A549 (cell line): ENCODE measurements around the gene TIMM50. TPM values are rescaled to one million over a fixed set of nuclear protein-coding genes. Genes with fewer than 3 reads are reported as not detected.
A peak's percentile ranks its signal among the peaks of the same experiment; 100 is the strongest.

Experiments
- ATAC-seq, 2 experiments: fragments of 200-7000 bp in 1 of 2; fragments of >200 bp in 1 of 2; cut with Nextera tagmentation in 1 of 2; cut with Tn5 transposase in 1 of 2; 3 replicates each; pipeline versions ENCODE4 v1.8.0 to v1.9.1; 2018 to 2020; ENCODE audit warnings: mild to moderate bottlenecking in 1 of 2, moderate library complexity in 1 of 2
- CTCF ChIA-PET: fragments of 300-600 bp; sonication (Branson Sonifier 250); formaldehyde crosslinking; extraction: SDS; loops from one replicate; lab custom pipeline; 2021; ENCODE audit warnings: antibody characterized with exemption, inconsistent platforms; lab: Yijun Ruan, JAX
- POLR2A ChIA-PET: fragments of 350-600 bp; formaldehyde crosslinking; extraction: SDS; loops from one replicate; lab custom pipeline; 2021; ENCODE audit warnings: antibody characterized with exemption, inconsistent platforms; lab: Yijun Ruan, JAX
- DNase-seq, 2 experiments: peaks; one replicate each; pipeline versions ENCODE4 v3.0.0 to v3.0.0-alpha.2; 2011 to 2016; ENCODE audit warnings: low read depth in 1 of 2, low spot score in 1 of 2
- FAIRE-seq: peaks from 2 replicates; lab custom pipeline; 2011; peaks lifted over from hg19 to GRCh38; lab: Jason Lieb, UNC
- H3K27ac ChIP-seq, 2 experiments: fragments of >200 bp; sonication (Bioruptor Twin); formaldehyde crosslinking; 3 replicates each; pipeline ENCODE4 v1.5.1; 2016 to 2017
- H3K4me1 ChIP-seq: fragments of >200 bp; sonication (Bioruptor Twin); formaldehyde crosslinking; 3 replicates; pipeline ENCODE4 v1.6.1; 2016
- H3K4me2 ChIP-seq: fragments of >200 bp; sonication (Bioruptor Twin); formaldehyde crosslinking; 3 replicates; pipeline ENCODE4 v1.6.1; 2016
- H3K4me3 ChIP-seq: fragments of >200 bp; sonication (Bioruptor Twin); formaldehyde crosslinking; 3 replicates; pipeline ENCODE4 v1.5.1; 2016
- H3K9me3 ChIP-seq: fragments of >200 bp; sonication (Bioruptor Twin); formaldehyde crosslinking; 3 replicates; pipeline ENCODE4 v1.6.1; 2016
- CBX2 ChIP-seq: fragments of 200-600 bp; sonication (generic); IDR thresholded peaks from 2 replicates; pipeline ENCODE4 v1.6.1; 2016; ENCODE audit warnings: low read depth, mild to moderate bottlenecking, borderline replicate concordance
- CBX8 ChIP-seq: fragments of 200-600 bp; sonication (generic); IDR thresholded peaks from 2 replicates; pipeline ENCODE4 v1.6.1; 2016
- CHD2 ChIP-seq: fragments of 150-350 bp; IDR thresholded peaks from 2 replicates; pipeline ENCODE4 v1.6.1; 2014; ENCODE audit warnings: low read length; ENCODE audit not compliant: partially characterized antibody
- EHMT2 ChIP-seq: fragments of 200-600 bp; sonication (generic); IDR thresholded peaks from 2 replicates; pipeline ENCODE4 v1.6.1; 2016; ENCODE audit warnings: antibody characterized with exemption, low read depth, mild to moderate bottlenecking, moderate library complexity
- FOXS1 ChIP-seq: fragments of 250-450 bp; sonication (Bioruptor Pico); IDR thresholded peaks from 2 replicates; pipeline ENCODE4 v1.5.0; 2020; ENCODE audit warnings: mild to moderate bottlenecking, moderate library complexity
- GATA3 ChIP-seq: IDR thresholded peaks from 2 replicates; pipeline ENCODE4 v1.6.1; 2012; ENCODE audit warnings: borderline replicate concordance
- HOXB5 ChIP-seq: fragments of 250-450 bp; sonication (Bioruptor Pico); IDR thresholded peaks from 2 replicates; pipeline ENCODE4 v1.5.0; 2020; ENCODE audit warnings: mild to moderate bottlenecking, moderate library complexity
- JUN ChIP-seq, 2 experiments: fragments of >200 bp; sonication (Bioruptor Twin); formaldehyde crosslinking; IDR thresholded peaks; 2 replicates in 1 of 2; 3 replicates in 1 of 2; pipeline ENCODE4 v1.6.1; 2016 to 2017
- KDM5A ChIP-seq: fragments of 200-600 bp; sonication (generic); IDR thresholded peaks from 2 replicates; pipeline ENCODE4 v1.6.1; 2016; ENCODE audit warnings: antibody characterized with exemption, mild to moderate bottlenecking
- MYC ChIP-seq: IDR thresholded peaks from 2 replicates; pipeline ENCODE4 v1.6.1; 2012; ENCODE audit warnings: mild to moderate bottlenecking, inconsistent platforms, low read length, improper control_type of control experiment, borderline replicate concordance
- NPAS2 ChIP-seq: fragments of 250-450 bp; sonication (Bioruptor Pico); IDR thresholded peaks from 2 replicates; pipeline ENCODE4 v1.8.0; 2022; ENCODE audit warnings: mild to moderate bottlenecking, moderate library complexity, borderline replicate concordance
- NR3C1 ChIP-seq: fragments of >200 bp; sonication (Bioruptor Twin); formaldehyde crosslinking; IDR thresholded peaks from 3 replicates; pipeline ENCODE4 v1.6.1; 2017
- PHF8 ChIP-seq: fragments of 200-600 bp; sonication (generic); IDR thresholded peaks from 2 replicates; pipeline ENCODE4 v1.6.1; 2016; ENCODE audit warnings: low read depth, mild to moderate bottlenecking, antibody characterized with exemption, moderate library complexity, borderline replicate concordance
- POLR2A ChIP-seq: IDR thresholded peaks from 2 replicates; pipeline ENCODE4 v1.6.1; 2012; ENCODE audit warnings: mild to moderate bottlenecking, low read length
- RARB ChIP-seq: fragments of 250-450 bp; sonication (Bioruptor Pico); IDR thresholded peaks from 2 replicates; pipeline ENCODE4 v1.8.0; 2021; ENCODE audit warnings: mild to moderate bottlenecking, moderate library complexity
- REST ChIP-seq: fragments of 200-600 bp; sonication (generic); IDR thresholded peaks from 2 replicates; pipeline ENCODE4 v1.6.1; 2016; ENCODE audit warnings: antibody characterized with exemption, mild to moderate bottlenecking, moderate library complexity
- SMC3 ChIP-seq: fragments of >200 bp; sonication (Bioruptor Twin); formaldehyde crosslinking; IDR thresholded peaks from 3 replicates; pipeline ENCODE4 v1.6.1; 2018; ENCODE audit warnings: inconsistent platforms
- TP53 ChIP-seq: fragments of 250-450 bp; sonication (Bioruptor Pico); IDR thresholded peaks from 2 replicates; pipeline ENCODE4 v1.5.0; 2021; ENCODE audit warnings: mild to moderate bottlenecking, moderate library complexity
- WGBS: methylation state at CpG from one replicate; pipeline ENCODE4 v1.1.6; 2017; ENCODE audit errors: missing lambda C conversion rate; 5-methylcytosine and 5-hydroxymethylcytosine counted together
- polyA plus RNA-seq, 4 experiments: library from polyadenylated mRNA; depleted of rRNA in 3 of 4; stranded (reverse); fragments of >200 nt; fragmentation: RNase III in 1 of 4; extraction: RNeasy Plus Mini Kit Qiagen cat#74134 plus additional on column Dnase treatment in 1 of 4; gene quantifications; 2 replicates in 3 of 4; 3 replicates in 1 of 4; pipeline ENCODE4 v1.2.3, GENCODE V29; 2011 to 2017
- TF ChIP-seq, protein P1 (sequence below): IDR thresholded peaks from 2 replicates; pipeline ENCODE4 v1.6.1; 2012
- TF ChIP-seq, protein P2 (sequence below): fragments of >200 bp; sonication (Bioruptor Twin); formaldehyde crosslinking; IDR thresholded peaks from 3 replicates; pipeline ENCODE4 v1.5.1; 2016
- TF ChIP-seq, protein P3 (sequence below): fragments of >200 bp; sonication (Bioruptor Twin); formaldehyde crosslinking; IDR thresholded peaks from 3 replicates; pipeline ENCODE4 v1.6.1; 2016
- TF ChIP-seq, protein P4 (sequence below): IDR thresholded peaks from 2 replicates; pipeline ENCODE4 v1.6.1; 2012; ENCODE audit warnings: low read depth, borderline replicate concordance

The TIMM50 gene
- polyA plus RNA-seq, 2 of the 4 experiments (the other 2 are of a cell fraction), result 204 to 234 TPM

- ATAC-seq, result peak in 1 of 2 experiments; percentile 16; a peak in 1 of 6 replicates
- Histone ChIP-seq H3K4me3 (peak overlapping the region; percentile 68), H3K4me1 (peaks cover 15% of the 10 kb centered on the region), H3K27ac (peak overlapping the region; percentile 88 to 89), H3K4me2 (peak overlapping the region; percentile 91), H3K9me3 (no peaks in the 10 kb centered on the region)
- 7% methylated on average over 10 of the region's 10 CpGs for WGBS
- ChIA-PET CTCF (interaction anchor here (1.1 to 25.5 kb wide), 16 partner anchors 12 to 302 kb away, joined by 3 to 585 read pairs (median 14); partner anchors contain the start of gene DLL3), POLR2A (interaction anchor here (0.5 to 2.3 kb wide), 6 partner anchors 9 to 1214 kb away, joined by 3 to 15 read pairs (median 5); partner anchors contain the start of genes RPS16, SUPT5H and TIMM50)
- TF ChIP-seq PHF8, result no peak
- peak; percentile 70 for TF ChIP-seq REST
- TF ChIP-seq MYC, result no peak
- TF ChIP-seq FOXS1, result no peak
- no peak for TF ChIP-seq SMC3
- peak; percentile 88 for TF ChIP-seq CHD2
- TF ChIP-seq CBX2, result no peak
- no peak for TF ChIP-seq NR3C1
- TF ChIP-seq RARB (CRISPR knock-in tag), result no peak
- no peak for TF ChIP-seq NPAS2 (CRISPR knock-in tag)
- peak in 1 of 2 experiments; percentile 78 for DNase-seq
- no peak for FAIRE-seq
Observed at GRCh38 chr19:39539165-39539517, 58.5 kb downstream of the TIMM50 start.

DNA sequence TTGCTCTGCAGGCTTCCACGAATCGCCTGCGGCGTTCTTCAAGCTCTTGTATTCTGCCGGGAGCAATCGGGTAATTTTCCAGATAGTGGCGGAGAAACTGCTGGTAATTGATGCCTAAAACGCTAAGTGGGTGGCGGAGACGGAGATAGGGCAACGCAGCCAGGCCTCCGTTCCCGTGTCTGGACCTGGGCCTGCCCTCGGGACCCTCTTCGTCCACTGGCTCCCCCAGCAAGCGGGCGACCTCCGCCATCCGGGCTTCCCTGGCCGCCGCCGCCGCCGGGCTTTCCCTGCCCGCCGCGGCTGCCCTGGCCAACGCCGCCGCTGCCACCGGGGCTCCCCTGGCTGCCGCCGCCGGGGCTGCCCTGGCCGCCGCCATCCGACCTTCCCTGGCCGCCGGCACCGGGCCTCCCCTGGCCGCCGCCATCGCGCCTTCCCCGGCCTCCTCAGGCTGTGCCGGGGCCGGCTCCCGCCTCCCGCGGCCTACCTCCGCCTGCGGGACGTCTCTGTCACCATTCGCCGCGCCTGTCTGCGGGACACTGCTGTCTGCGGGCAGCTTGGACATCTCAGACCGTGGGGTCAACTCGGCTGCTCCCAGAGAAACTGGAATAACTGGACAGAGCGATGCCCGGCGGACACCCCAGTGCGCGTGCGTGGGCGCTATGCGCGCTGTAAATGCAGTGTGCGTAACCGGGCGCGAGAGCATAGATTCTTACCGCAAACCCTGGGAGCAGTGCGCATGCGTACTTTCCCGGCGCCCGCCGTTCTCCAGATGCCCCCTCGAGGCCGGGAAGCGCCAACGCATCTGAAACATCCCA lies 59.1 kb downstream of the TIMM50 start, which contains the start of gene EID2:
Gene EID2, minus strand, starts transcription at position 644 of the 815 bp plus-strand sequence. Its CDS starts 82 bp downstream, at position 562.
- POLR2A ChIA-PET, result interaction anchor here (1.0 to 2.3 kb wide), 4 partner anchors 9 to 104 kb away, joined by 3 to 15 read pairs (median 7); partner anchors contain the start of genes RPS16 and SUPT5H
- DNase-seq (peak; percentile 99), ATAC-seq (peak; percentile 93 to 98), FAIRE-seq (peak; percentile 100)
- Histone ChIP-seq H3K27ac (peak within 1 kb of the TSS; percentile 88 to 89), H3K4me2 (peak within 1 kb of the TSS; percentile 91), H3K9me3 (no peaks in the 10 kb centered on the region), H3K4me1 (peaks cover 15% of the 10 kb centered on the region), H3K4me3 (peak within 1 kb of the TSS; percentile 68)
- WGBS, result 1% methylated on average over 76 of the region's 84 CpGs
- CTCF ChIA-PET, result interaction anchor here (0.6 to 25.5 kb wide), 25 partner anchors 10 to 301 kb away, joined by 3 to 585 read pairs (median 6); partner anchors contain the start of gene DLL3
- TF ChIP-seq EHMT2 (no peak), PHF8 (peak; percentile 83), JUN (IDR thresholded peaks at IDR 0.05) (peak; percentile 76 to 92; a peak in 4 of 5 replicates), KDM5A (0 out of 2 replicates have a peak, but pooled peaks have one; percentile 21), CBX8 (no peak), TP53 (CRISPR knock-in tag) (peak; percentile 40; the same call in 1 of the 2 replicates), POLR2A (peak; percentile 98), REST (no peak), HOXB5 (CRISPR knock-in tag) (no peak), RARB (CRISPR knock-in tag) (no peak), SMC3 (peak; percentile 77), GATA3 (no peak)
- TF ChIP-seq, protein P1, sequence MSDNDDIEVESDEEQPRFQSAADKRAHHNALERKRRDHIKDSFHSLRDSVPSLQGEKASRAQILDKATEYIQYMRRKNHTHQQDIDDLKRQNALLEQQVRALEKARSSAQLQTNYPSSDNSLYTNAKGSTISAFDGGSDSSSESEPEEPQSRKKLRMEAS, result peak; percentile 88
- TF ChIP-seq, protein P2, sequence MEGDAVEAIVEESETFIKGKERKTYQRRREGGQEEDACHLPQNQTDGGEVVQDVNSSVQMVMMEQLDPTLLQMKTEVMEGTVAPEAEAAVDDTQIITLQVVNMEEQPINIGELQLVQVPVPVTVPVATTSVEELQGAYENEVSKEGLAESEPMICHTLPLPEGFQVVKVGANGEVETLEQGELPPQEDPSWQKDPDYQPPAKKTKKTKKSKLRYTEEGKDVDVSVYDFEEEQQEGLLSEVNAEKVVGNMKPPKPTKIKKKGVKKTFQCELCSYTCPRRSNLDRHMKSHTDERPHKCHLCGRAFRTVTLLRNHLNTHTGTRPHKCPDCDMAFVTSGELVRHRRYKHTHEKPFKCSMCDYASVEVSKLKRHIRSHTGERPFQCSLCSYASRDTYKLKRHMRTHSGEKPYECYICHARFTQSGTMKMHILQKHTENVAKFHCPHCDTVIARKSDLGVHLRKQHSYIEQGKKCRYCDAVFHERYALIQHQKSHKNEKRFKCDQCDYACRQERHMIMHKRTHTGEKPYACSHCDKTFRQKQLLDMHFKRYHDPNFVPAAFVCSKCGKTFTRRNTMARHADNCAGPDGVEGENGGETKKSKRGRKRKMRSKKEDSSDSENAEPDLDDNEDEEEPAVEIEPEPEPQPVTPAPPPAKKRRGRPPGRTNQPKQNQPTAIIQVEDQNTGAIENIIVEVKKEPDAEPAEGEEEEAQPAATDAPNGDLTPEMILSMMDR, result peak; percentile 90
- TF ChIP-seq, protein P3, sequence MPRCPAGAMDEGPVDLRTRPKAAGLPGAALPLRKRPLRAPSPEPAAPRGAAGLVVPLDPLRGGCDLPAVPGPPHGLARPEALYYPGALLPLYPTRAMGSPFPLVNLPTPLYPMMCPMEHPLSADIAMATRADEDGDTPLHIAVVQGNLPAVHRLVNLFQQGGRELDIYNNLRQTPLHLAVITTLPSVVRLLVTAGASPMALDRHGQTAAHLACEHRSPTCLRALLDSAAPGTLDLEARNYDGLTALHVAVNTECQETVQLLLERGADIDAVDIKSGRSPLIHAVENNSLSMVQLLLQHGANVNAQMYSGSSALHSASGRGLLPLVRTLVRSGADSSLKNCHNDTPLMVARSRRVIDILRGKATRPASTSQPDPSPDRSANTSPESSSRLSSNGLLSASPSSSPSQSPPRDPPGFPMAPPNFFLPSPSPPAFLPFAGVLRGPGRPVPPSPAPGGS, result peak; percentile 92; the same call in 1 of the 3 replicates
- TF ChIP-seq, protein P4, sequence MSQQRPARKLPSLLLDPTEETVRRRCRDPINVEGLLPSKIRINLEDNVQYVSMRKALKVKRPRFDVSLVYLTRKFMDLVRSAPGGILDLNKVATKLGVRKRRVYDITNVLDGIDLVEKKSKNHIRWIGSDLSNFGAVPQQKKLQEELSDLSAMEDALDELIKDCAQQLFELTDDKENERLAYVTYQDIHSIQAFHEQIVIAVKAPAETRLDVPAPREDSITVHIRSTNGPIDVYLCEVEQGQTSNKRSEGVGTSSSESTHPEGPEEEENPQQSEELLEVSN, result peak; percentile 60; the same call in 1 of the 2 replicates
